NOMO-1 treated with dmso at 0.1 percent for 144 hours (cell line): ENCODE measurements around the gene HECTD4.
"Not testable (repeated sequence)": the region's sequence is repeated elsewhere in the genome, so short reads cannot be mapped to it uniquely, and the experiment has no call there.

ENCODE experiments used
- DNase-seq: peaks from one replicate; lab custom pipeline; 2025; ENCODE audit not compliant: unreplicated experiment; lab: John Stamatoyannopoulos, UW

Gene HECTD4

GRCh38 chr12:112275836-112276235, 106.4 kb downstream of the HECTD4 start:
- no peak for DNase-seq

- DNase-seq, result no peak
Observed at GRCh38 chr12:112275207-112275606, 107.0 kb downstream of the HECTD4 start.

GRCh38 chr12:112270673-112271072, 111.6 kb downstream of the HECTD4 start:
- DNase-seq, result no peak

- no peak for DNase-seq
Observed at GRCh38 chr12:112266473-112266872, 115.8 kb downstream of the HECTD4 start.

GRCh38 chr12:112261559-112261958, 120.7 kb downstream of the HECTD4 start:
- DNase-seq, result no peak

GRCh38 chr12:112258926-112259325, 123.3 kb downstream of the HECTD4 start:
- DNase-seq, result no peak

GRCh38 chr12:112256780-112257179, 125.5 kb downstream of the HECTD4 start:
- DNase-seq, result no peak

- no peak for DNase-seq
Observed at GRCh38 chr12:112252184-112252583, 130.0 kb downstream of the HECTD4 start.

GRCh38 chr12:112244902-112245301, 137.3 kb downstream of the HECTD4 start:
- DNase-seq, result not testable (repeated sequence)

GRCh38 chr12:112243255-112244110, 138.7 kb downstream of the HECTD4 start:
- no peak for DNase-seq

- DNase-seq, result no peak
Observed at GRCh38 chr12:112241176-112241575, 141.1 kb downstream of the HECTD4 start.

- no peak for DNase-seq
Observed at GRCh38 chr12:112239881-112240280, 142.3 kb downstream of the HECTD4 start.

- DNase-seq, result no peak
Observed at GRCh38 chr12:112239020-112239419, 143.2 kb downstream of the HECTD4 start.

GRCh38 chr12:112238441-112238840, 143.8 kb downstream of the HECTD4 start:
- no peak for DNase-seq

GRCh38 chr12:112236786-112237185, 145.4 kb downstream of the HECTD4 start:
- no peak for DNase-seq

GRCh38 chr12:112236386-112236785, 145.8 kb downstream of the HECTD4 start:
- no peak for DNase-seq

GRCh38 chr12:112234303-112234702, 147.9 kb downstream of the HECTD4 start:
- DNase-seq, result no peak

- no peak for DNase-seq
Observed at GRCh38 chr12:112233242-112233641, 149.0 kb downstream of the HECTD4 start.

- no peak for DNase-seq
Observed at GRCh38 chr12:112230136-112230535, 152.1 kb downstream of the HECTD4 start.

GRCh38 chr12:112226768-112227167, 155.5 kb downstream of the HECTD4 start:
- no peak for DNase-seq

- DNase-seq, result not testable (repeated sequence)
Observed at GRCh38 chr12:112220628-112221027, 161.6 kb downstream of the HECTD4 start.

GRCh38 chr12:112219195-112219594, 163.0 kb downstream of the HECTD4 start:
- no peak for DNase-seq

GRCh38 chr12:112218150-112218549, 164.1 kb downstream of the HECTD4 start:
- DNase-seq, result no peak
